Right cardiac atrium (tissue), 5 donors: ENCODE measurements around the gene IL17REL. TPM values are rescaled to one million over a fixed set of nuclear protein-coding genes. Genes with fewer than 3 reads are reported as not detected.

Source experiments
- ATAC-seq, 2 donors: fragments of 200-7000 bp; cut with Tn5 transposase; one replicate each; pipeline versions ENCODE4 v1.8.0 to v1.9.1; 2020; ENCODE audit warnings: moderate library complexity in 2 of 2, mild to moderate bottlenecking in 1 of 2
- DNase-seq, 3 donors: peaks; one replicate each; pipeline ENCODE4 v3.0.0-alpha.2; 2020
- H3K27ac ChIP-seq: one replicate; pipeline ENCODE4 v1.5.1; 2013; ENCODE audit warnings: mild to moderate bottlenecking, low read length, control low read depth, moderate library complexity
- H3K27me3 ChIP-seq: one replicate; pipeline ENCODE4 v1.6.1; 2013; ENCODE audit not compliant: control insufficient read depth, insufficient read depth
- H3K4me1 ChIP-seq: one replicate; pipeline ENCODE4 v1.6.1; 2013; ENCODE audit warnings: low read length; ENCODE audit not compliant: control insufficient read depth, insufficient read depth
- H3K4me3 ChIP-seq: one replicate; pipeline ENCODE4 v1.5.1; 2013; ENCODE audit warnings: low read length, control low read depth
- H3K9me3 ChIP-seq: one replicate; pipeline ENCODE4 v1.6.1; 2013; ENCODE audit warnings: low read length; ENCODE audit not compliant: control insufficient read depth
- WGBS: extraction: QIAGEN DNeasy Blood & Tissue Kit; methylation state at CpG from one replicate; pipeline ENCODE4 v1.1.7; 2013; 5-methylcytosine and 5-hydroxymethylcytosine counted together
- intact Hi-C, 4 donors: fragments of 100-400 bp; cut with DNase I; formaldehyde crosslinking; loops; one replicate each; pipeline versions ENCODE4 v1.11.0 to v1.14.0; 2022 to 2023
- polyA plus RNA-seq: library from polyadenylated mRNA; stranded (reverse); fragments of 200-250 nt; gene quantifications from one replicate; pipeline ENCODE4 v1.2.3, GENCODE V29; 2013
- total RNA-seq, 4 donors: library from RNA; stranded (reverse); fragmentation: NEBNext Ultra II Directional; extraction: Animal tissue kit (Norgen Biotek cat#: 25700); gene quantifications; one replicate each; pipeline ENCODE4 v1.2.1, GENCODE V29; 2021
- donor health status: healthy with polysubstance abuse.
- donor health status: DM: no; HTN: yes; CAD: no.
- donor health status: DM: no; HTN: no; CAD: no.
- donor health status: DM: no; HTN: yes; CAD: no; lungs with severe emphysema.
- donor health status: DM: yes; HTN: yes; CAD: no.

The IL17REL gene
- total and polyA plus RNA-seq, 5 donors = 0.06 TPM; not detected in 4

- ATAC-seq (no peak), DNase-seq (peak in 1 of 3 donors; percentile 58)
- Histone ChIP-seq H3K27me3 (no peaks in the 10 kb centered on the region), H3K27ac (no peak overlapping the region), H3K4me3 (no peak overlapping the region), H3K9me3 (no peaks in the 10 kb centered on the region), H3K4me1 (no peaks in the 10 kb centered on the region)
- intact Hi-C loops = loop anchor here in 3 of 4 donors (2.0 to 5.0 kb wide), 3 partner anchors 101 to 104 kb away; no protein-coding TSS in a partner anchor
- 87% methylated on average over 49 of the region's 49 CpGs for WGBS
Observed at GRCh38 chr22:50031189-50032091, 18.9 kb upstream of the IL17REL start.

- DNase-seq (peak; percentile 74 to 89 (median 88)), ATAC-seq (peak; percentile 85 to 87)
- Histone ChIP-seq H3K9me3 (no peaks in the 10 kb centered on the region), H3K4me3 (no peak overlapping the region), H3K27me3 (no peaks in the 10 kb centered on the region), H3K4me1 (no peaks in the 10 kb centered on the region), H3K27ac (no peak overlapping the region)
- 22% methylated on average over 52 of the region's 52 CpGs for WGBS
- intact Hi-C loops = loop anchor here (1.0 to 5.0 kb wide), 4 partner anchors 100 to 103 kb away; no protein-coding TSS in a partner anchor
Observed at GRCh38 chr22:50030297-50031188, 18.0 kb upstream of the IL17REL start.

GRCh38 chr22:50027639-50028537 lies 15.3 kb upstream of the IL17REL start:
- Histone ChIP-seq H3K27ac (no peak overlapping the region), H3K9me3 (no peaks in the 10 kb centered on the region), H3K4me3 (no peak overlapping the region), H3K27me3 (no peaks in the 10 kb centered on the region), H3K4me1 (no peaks in the 10 kb centered on the region)
- DNase-seq = no peak
- no peak for ATAC-seq
- intact Hi-C loops = no loop called here
- 75% methylated on average over 42 of the region's 42 CpGs for WGBS

GRCh38 chr22:50025993-50026392 lies 13.4 kb upstream of the IL17REL start:
- H3K27me3 ChIP-seq = no peaks in the 10 kb centered on the region
- DNase-seq = no peak
- H3K4me1 ChIP-seq = no peaks in the 10 kb centered on the region
- WGBS = 68% methylated on average over 13 of the region's 13 CpGs
- intact Hi-C loops = no loop called here
- no peaks in the 10 kb centered on the region for H3K9me3 ChIP-seq
- H3K27ac ChIP-seq = no peak overlapping the region
- no peak overlapping the region for H3K4me3 ChIP-seq
- ATAC-seq = no peak

- H3K27me3 ChIP-seq = no peaks in the 10 kb centered on the region
- 86% methylated on average over 14 of the region's 14 CpGs for WGBS
- H3K4me1 ChIP-seq = no peaks in the 10 kb centered on the region
- H3K4me3 ChIP-seq = no peak overlapping the region
- H3K9me3 ChIP-seq = no peaks in the 10 kb centered on the region
- DNase-seq (no peak), ATAC-seq (no peak)
- no peak overlapping the region for H3K27ac ChIP-seq
- intact Hi-C loops = no loop called here
Observed at GRCh38 chr22:50022171-50022819, 9.7 kb upstream of the IL17REL start.

GRCh38 chr22:50020606-50021005 lies 8.0 kb upstream of the IL17REL start:
- 90% methylated on average over 15 of the region's 15 CpGs for WGBS
- ATAC-seq (no peak), DNase-seq (no peak)
- Histone ChIP-seq H3K4me3 (no peak overlapping the region), H3K27ac (no peak overlapping the region), H3K9me3 (no peaks in the 10 kb centered on the region), H3K27me3 (no peaks in the 10 kb centered on the region), H3K4me1 (no peaks in the 10 kb centered on the region)
- intact Hi-C loops = no loop called here

GRCh38 chr22:50019316-50019715 lies 6.8 kb upstream of the IL17REL start:
- DNase-seq (no peak), ATAC-seq (no peak)
- H3K27ac ChIP-seq = no peak overlapping the region
- no peak overlapping the region for H3K4me3 ChIP-seq
- no peaks in the 10 kb centered on the region for H3K4me1 ChIP-seq
- no peaks in the 10 kb centered on the region for H3K27me3 ChIP-seq
- no peaks in the 10 kb centered on the region for H3K9me3 ChIP-seq
- 67% methylated on average over 3 of the region's 3 CpGs for WGBS
- intact Hi-C loops = no loop called here

- WGBS = 63% methylated on average over 11 of the region's 11 CpGs
- H3K4me3 ChIP-seq = no peak overlapping the region
- no peak overlapping the region for H3K27ac ChIP-seq
- no peaks in the 10 kb centered on the region for H3K9me3 ChIP-seq
- ATAC-seq = no peak
- no peaks in the 10 kb centered on the region for H3K4me1 ChIP-seq
- H3K27me3 ChIP-seq = no peaks in the 10 kb centered on the region
- intact Hi-C loops = no loop called here
- no peak for DNase-seq
Observed at GRCh38 chr22:50018608-50019285, 6.2 kb upstream of the IL17REL start.

GRCh38 chr22:50017701-50018224 lies 5.2 kb upstream of the IL17REL start:
- WGBS = 86% methylated on average over 6 of the region's 6 CpGs
- DNase-seq (no peak), ATAC-seq (no peak)
- Histone ChIP-seq H3K4me3 (no peak overlapping the region), H3K27me3 (no peaks in the 10 kb centered on the region), H3K27ac (no peak overlapping the region), H3K9me3 (no peaks in the 10 kb centered on the region), H3K4me1 (no peaks in the 10 kb centered on the region)
- intact Hi-C loops = no loop called here
